ENCODE measurements around the gene B4GALT6.
"Not testable (repeated sequence)": the region's sequence is repeated elsewhere in the genome, so short reads cannot be mapped to it uniquely, and the experiment has no call there.

B4GALT6 gene

DNA sequence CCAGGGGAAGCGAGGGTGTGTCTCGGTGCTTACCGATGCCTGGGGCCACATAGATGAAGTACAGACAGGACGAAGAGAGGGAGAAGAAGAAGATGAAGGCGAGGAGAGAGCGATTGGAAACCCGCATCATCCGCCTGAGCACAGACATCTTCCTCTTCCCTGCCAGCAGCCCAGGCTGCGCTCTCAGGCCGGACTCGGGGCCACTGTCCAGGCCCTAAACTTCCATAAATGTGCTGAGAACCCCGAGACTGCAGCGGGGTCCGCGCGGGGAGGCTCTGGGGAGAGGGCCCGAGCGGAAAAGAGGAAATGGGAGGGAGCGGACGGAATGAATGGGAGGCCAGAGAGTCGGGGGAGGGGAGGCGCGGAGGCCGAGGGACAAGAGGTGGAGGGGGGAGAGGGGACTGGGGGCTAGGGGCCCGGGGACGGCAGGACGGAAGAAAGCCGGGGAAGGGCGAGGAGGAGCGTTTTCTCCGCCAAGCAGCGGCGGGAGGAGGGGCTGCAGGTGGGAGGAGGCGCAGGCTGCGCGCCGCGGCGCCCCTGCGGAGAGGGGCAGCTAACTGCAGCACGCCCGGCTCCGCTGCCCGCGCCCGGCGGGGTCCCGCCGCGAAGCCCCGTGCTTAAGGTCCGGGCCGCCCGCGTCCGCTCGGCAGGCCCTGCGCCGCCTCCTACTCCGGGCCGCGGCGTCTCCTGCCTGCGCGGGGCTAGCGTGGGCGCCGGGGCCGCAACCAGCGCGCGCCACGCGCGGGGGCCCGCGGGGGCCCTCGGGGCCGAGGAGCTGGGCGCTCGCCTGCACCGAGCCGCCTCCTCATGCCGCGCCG is at the start of gene B4GALT6:
Gene B4GALT6, minus strand, starts transcription at position 303 of the 818 bp plus-strand sequence. Its CDS starts 155 bp downstream, at position 148.
- no peak for DNase-seq (ENCODE audit: low read depth, low spot score)

- DNase-seq (ENCODE audit: low read depth, low spot score) = no peak
Measured at GRCh38 chr18:31731628-31732027, 47.2 kb upstream of the B4GALT6 start.

GRCh38 chr18:31729196-31729595 is 44.8 kb upstream of the B4GALT6 start:
- not testable (repeated sequence) for DNase-seq (ENCODE audit: low read depth, low spot score)

DNA sequence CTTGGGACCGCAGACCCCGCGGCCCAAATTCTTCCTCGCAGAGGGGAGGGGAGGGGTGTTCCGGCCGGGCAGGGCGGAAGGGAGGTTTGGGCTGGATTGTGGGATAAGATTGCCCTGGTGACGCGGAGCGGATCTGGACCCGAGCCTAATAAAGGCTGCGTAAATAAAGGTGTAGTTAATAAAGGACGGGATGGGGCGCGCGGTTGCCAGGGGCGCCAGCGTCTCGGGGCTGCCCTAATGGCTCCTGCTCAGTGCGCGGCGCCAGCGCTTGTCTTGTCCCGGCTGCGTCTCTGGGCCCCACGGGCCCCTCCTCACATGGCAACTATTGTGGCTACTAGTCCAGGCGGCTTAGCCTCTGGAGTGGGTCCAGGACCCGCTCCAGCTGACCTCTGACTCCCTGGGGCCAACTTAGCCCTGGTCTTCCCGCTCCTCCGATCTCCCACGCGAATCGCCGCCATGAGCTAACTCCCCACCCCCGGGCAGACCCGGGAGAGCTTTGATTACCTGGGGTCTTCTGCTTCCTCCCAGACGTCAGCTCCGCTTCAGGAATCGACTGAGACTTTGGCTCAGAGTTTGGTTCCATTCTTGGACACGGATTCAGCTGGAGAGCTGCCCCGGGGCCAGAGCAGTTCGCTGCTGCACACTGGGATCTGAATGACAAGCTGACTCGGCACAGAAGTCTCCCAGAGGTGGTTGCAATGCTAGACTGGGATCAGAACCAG is 39.8 kb upstream of the B4GALT6 start:
- no peak for DNase-seq (ENCODE audit: low read depth, low spot score)

GRCh38 chr18:31723639-31723989 is 39.2 kb upstream of the B4GALT6 start:
- DNase-seq (ENCODE audit: low read depth, low spot score) = no peak

DNA sequence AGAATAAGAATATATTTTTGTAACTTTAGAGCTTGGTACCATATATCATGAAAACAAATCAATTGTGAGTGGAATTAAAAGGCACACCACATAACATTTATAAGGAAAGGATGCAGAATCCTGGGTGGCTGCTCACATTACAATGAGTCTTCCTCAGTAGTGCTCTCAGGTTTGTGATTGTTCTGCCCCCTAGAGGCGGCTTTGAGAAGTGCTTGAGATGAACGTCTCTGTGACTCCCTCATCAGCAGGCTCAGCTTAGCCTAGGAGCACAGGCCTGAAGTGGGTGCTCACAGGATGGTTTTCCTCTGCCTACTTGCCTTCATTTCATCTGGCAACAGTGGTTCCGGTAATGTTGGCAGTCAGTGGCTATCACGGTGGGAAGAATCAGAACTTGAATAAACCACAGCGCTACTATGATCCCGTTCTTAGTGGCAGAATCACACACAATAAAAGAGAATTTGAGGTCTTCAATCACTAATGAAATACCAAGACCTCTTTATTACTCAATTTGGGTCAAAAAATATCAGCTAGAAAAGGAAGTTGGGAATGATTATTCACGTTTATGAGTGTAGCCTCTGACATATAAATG is 38.1 kb upstream of the B4GALT6 start:
- DNase-seq (ENCODE audit: low read depth, low spot score) = no peak

DNA sequence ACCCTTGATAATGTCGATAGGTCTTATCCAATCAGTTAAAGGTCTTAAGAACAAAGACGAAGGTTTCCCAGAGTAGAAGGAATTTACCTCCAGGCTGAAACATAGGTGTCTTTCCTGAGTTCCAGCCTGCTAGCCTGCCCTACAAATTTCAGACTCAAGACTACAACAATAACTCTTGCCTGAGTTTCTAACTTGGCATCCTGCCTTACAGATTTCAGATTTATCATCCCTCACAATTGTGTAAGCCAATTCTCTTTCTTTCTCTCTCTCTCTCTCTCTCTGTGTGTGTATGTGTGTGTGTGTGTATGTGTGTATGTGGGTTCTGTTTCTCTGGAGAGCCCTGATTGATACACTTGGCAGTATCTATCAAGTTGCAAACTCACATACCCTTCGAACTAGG is 37.2 kb upstream of the B4GALT6 start:
- DNase-seq (ENCODE audit: low read depth, low spot score) = no peak

DNA sequence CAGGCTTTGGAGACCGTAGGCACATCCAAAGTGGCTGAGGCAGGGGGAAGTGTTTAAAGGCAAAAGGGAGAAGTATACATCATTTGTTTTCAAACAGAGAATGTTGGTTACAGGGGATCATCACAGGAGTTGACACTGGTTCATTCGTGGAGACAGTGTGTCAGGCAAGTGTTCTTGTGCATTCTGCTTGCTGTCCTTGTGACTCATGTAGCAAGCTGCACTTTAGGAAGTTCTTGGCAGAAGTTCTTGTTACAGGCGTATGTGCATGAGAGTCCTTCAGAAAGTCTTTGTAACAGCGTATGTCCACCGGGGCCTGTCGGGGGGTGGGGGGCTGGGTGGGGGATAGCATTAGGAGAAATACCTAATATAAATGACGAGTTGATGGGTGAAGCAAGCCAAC is 36.5 kb upstream of the B4GALT6 start:
- no peak for DNase-seq (ENCODE audit: low read depth, low spot score)

DNA sequence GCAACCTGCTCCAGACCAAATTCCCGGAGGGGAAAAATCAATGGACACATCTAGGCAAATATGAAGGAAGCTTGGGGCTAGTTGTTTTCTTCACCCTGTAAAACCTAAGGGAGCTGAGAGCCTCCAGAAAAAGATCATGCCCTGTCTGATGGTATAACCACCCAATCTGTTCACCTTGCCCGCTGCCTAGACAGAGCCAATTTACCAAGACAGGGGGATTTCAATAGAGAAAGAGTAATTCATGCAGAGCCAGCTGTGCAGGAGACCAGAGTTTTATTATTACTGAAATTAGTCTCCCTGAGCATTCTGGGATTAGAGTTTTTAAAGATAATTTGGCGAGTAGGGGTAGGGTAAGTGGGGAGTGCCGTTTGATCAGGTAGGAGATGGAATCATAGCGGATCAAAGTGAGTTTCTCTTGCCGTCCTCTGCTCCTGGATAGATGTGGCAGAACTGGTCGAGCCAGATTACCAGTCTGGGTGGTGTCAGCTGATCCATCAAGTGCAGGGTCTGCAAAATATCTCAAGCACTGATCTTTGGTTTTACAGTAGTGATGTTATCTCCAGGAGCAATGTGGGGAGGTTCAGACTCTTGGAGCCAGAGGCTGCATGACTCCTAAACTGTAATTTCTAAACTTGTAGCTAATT is 35.1 kb upstream of the B4GALT6 start:
- no peak for DNase-seq (ENCODE audit: low read depth, low spot score)

- DNase-seq (ENCODE audit: low read depth, low spot score) = no peak
Measured at GRCh38 chr18:31718386-31718785, 34.0 kb upstream of the B4GALT6 start.

DNA sequence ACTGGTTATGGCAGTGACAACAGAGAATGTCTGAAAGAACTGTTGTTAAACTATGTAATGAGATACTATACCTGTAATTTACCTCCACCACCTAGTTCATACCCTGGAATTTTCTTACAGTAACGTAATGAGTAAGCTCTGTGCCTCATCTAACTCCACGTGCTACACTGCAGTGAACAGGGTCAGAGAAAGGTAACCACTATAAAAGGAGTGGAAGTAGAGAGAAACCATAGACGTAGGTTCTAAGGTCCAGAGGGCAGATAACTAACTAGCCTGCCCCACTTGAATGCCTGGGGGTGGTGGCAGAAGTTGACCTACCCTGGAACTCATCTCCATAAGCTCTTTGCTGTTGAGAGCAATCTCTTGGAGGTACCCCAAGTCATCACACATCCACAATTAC is 32.0 kb upstream of the B4GALT6 start:
- no peak for DNase-seq (ENCODE audit: low read depth, low spot score)

GRCh38 chr18:31711365-31712172 is 27.2 kb upstream of the B4GALT6 start:
- no peak for DNase-seq (ENCODE audit: low read depth, low spot score)

DNA sequence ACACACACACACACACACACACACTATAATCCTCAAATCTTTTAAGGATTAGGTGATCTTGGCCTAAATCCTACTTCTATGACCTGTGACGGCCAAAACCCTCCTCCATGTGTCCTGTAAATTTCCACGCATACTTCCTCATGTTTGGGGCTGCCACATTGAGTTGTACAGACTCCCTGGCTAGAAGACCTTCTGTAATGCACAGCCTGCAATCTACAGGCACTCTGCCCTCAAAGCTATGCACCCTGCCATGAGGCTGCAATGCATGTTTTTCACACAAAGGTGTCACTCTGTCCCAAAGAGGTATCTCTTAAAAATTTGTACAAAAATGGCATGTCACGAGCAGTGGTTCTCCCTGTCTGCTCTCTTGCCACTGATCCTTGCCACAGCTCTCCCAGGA is 26.4 kb upstream of the B4GALT6 start:
- no peak for DNase-seq (ENCODE audit: low read depth, low spot score)

DNA sequence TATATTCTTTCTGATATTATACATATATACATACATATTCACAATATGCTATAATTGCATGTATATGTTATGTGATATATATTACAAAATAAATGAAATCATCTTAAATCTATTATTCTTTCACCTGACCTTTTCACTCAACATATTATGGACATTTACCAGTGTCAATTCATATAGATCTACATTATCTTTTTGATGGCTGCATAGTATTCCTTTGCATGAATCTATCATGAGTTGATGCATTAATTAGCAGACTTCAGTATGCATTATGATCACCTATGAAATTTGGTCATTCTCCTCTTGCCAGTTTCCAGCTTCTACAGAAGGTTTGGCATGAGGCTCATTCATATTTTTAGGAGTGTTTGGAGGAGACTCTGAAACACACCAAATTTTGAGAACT is 23.4 kb upstream of the B4GALT6 start:
- DNase-seq (ENCODE audit: low read depth, low spot score) = no peak

DNA sequence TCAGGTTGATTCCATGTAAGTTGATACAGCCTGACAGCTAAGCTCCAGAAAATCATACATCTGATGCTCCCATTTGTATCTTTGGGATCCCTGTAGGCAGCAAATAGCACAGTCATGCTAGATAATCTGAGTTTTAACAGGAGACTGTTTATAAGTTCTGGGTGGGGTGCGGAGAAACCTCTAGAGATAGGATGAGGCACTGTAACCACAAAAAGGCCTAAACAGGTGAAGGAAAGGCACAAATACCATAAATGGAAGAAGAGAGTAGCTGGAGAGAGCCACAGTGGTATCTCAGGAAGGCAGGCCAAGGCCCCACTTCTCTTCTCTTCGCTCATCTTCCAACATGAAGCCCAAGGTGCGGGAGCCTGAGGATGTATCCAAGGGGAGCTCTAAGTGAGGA is 18.1 kb upstream of the B4GALT6 start:
- DNase-seq (ENCODE audit: low read depth, low spot score) = no peak

DNA sequence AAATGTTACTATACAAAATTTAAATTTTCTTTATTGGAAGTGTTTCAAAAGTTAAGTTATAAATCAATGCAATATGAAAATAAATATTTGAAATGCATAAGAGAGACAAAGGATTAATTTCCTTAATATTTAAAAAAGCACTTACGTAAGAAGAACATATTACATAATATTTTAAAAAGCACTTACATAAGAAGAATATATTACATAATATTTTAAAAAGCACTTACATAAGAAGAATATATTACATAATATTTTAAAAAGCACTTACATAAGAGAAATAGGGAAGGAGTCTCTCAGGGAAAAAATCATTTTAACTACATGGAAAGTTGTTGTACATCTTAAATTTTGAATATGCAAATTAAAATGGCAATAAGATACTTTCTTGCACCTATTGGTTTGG is 17.4 kb upstream of the B4GALT6 start:
- no peak for DNase-seq (ENCODE audit: low read depth, low spot score)

GRCh38 chr18:31700990-31701389 is 16.6 kb upstream of the B4GALT6 start:
- DNase-seq (ENCODE audit: low read depth, low spot score) = no peak

DNA sequence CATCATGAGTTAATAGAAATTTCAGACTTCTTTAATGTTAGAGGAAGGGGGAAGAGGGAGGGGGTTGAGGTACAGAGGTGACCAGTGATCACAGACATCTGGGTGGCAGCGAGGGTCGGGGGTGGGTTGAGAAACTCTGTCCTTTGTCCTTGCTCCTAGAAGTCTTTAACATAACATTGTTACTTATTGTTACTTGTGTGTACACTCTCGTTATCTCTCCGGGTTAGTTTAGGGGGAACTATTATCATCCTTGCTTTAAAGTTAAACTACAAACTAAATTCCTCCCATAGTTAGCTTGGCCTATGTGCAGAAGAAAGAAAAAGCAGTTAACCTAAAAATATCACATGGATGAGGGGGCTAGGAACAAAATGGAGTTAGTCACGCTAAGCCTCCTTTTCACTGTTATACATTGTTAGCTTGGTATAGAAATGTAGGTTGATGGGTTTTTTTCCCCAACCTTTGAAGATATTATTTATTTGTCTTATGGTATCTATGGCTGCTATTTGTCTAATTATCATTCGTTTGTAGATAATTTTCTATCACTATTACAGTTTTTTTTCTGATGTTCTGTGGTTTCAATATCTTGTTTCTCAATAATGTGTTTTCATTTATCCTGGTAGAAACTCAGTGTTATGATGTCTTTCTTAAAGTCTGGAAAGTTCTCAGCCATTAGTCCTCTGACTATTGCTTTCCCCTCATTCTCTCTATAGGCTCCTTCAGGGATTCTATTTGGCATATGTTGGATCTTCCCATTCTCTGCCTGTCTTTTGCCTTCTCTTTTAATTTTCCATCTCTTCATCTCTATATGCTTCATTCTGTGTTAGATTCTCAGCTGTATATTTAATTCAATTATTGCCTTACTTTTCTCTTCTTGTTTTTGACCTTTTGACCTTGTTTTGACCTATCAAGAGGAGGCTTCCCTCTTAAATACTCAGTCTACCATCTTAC is 13.2 kb upstream of the B4GALT6 start:
- DNase-seq (ENCODE audit: low read depth, low spot score) = no peak

GRCh38 chr18:31695989-31696388 is 11.6 kb upstream of the B4GALT6 start:
- no peak for DNase-seq (ENCODE audit: low read depth, low spot score)

DNA sequence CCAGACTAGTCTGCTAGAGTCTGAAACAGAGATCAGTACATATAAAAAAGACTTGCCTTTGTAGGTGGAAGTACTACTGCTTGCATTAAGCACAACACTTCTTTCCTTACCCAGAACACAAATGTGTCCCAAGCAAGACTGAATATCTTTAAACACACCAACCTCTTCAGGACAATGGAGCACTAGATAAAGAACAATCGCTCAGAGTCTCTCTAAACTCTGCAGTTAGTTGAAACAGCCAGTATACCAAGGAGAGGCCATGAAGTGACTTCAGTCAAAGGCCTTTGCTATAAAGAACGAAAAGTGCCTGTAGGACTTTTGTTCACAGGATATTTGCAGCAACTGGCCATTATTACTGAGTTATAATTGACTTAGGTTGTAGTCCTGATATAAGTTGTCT is 9.9 kb upstream of the B4GALT6 start:
- no peak for DNase-seq (ENCODE audit: low read depth, low spot score)

All from iPS DF 19.7 (cell line).